Kidney epithelial cell (primary cell): ENCODE measurements around the gene DAPK2. TPM values are rescaled to one million over a fixed set of nuclear protein-coding genes. Genes with fewer than 3 reads are reported as not detected.

Experiments used
- DNase-seq: peaks from one replicate; pipeline ENCODE4 v3.0.0-alpha.2; 2010; ENCODE audit warnings: low read depth
- H3K27me3 ChIP-seq: 2 replicates; pipeline ENCODE4 v1.6.0; 2011; ENCODE audit warnings: low read length; ENCODE audit not compliant: control insufficient read depth, insufficient read depth
- H3K36me3 ChIP-seq: 2 replicates; pipeline ENCODE4 v1.5.1; 2011; ENCODE audit warnings: low read length; ENCODE audit not compliant: control insufficient read depth, insufficient read depth
- H3K4me3 ChIP-seq: 2 replicates; pipeline ENCODE4 v1.5.1; 2011; ENCODE audit warnings: low read depth, mild to moderate bottlenecking, control low read depth, low read length
- CTCF ChIP-seq: IDR thresholded peaks from 2 replicates; pipeline ENCODE4 v1.5.1; 2011; ENCODE audit warnings: mild to moderate bottlenecking, moderate library complexity, low read length, control low read depth, inconsistent platforms; ENCODE audit not compliant: insufficient read depth, poor library complexity, severe bottlenecking
- total RNA-seq: library from RNA; depleted of rRNA; stranded (reverse); fragments of >200 nt; gene quantifications from 2 replicates; pipeline ENCODE4 v1.2.3, GENCODE V29; 2015

The DAPK2 gene
- total RNA-seq, 1 donor from 2014 or later: 0.21 TPM

GRCh38 chr15:63915209-63915872, 130.9 kb downstream of the DAPK2 start:
- no peak for DNase-seq
- Histone ChIP-seq H3K4me3 (no peak overlapping the region), H3K27me3 (peaks cover 2% of the 10 kb centered on the region), H3K36me3 (no peaks in the 10 kb centered on the region)
- TF ChIP-seq CTCF: no peak

DNA sequence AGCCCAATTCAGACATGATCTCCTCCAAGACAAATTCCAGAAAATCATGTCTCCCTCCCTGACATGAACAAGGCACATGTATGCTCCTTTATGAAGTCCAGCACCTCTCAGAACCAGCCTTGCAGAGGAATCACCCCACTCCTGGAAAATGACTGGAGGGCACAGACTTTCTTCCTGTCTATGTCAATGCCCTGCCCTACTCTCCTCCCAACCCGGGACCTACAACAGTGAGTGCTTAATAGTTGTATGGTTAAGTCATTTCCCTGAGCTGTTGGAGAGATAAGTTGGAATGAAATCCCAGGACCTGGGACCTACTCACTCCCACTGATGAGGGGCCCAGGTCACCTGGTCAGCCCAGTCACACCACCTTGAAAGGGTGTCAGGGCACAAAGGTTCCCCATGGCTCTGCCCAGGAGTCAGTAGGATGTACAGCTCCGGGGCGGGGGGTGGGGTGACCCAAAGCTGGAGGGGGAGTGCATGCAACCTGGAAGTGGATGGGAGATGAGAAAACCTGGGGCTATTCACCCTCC, 132.4 kb downstream of the DAPK2 start:
- DNase-seq: no peak
- TF ChIP-seq CTCF: no peak
- Histone ChIP-seq H3K4me3 (no peak overlapping the region), H3K27me3 (peaks cover 2% of the 10 kb centered on the region), H3K36me3 (no peaks in the 10 kb centered on the region)

DNA sequence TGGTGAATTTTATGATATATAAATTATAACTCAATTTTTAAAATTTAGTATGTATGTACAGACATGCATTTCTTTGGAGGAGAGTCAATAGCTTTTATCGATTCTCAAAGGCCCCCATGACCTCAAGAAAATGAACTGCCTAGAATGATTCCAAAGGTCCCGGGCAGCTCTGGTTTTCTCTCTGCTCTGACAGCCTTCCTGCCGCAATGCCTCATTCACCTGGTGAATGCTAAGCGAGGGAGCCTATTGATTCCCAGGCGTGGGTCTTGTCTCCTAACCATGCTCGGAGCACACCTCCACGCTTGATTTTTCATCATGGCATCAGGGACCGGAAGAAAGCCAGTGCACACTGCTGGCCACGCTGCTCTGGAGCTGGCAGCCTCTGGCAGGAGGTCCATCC, 132.9 kb downstream of the DAPK2 start:
- peaks cover 2% of the 10 kb centered on the region for H3K27me3 ChIP-seq
- H3K4me3 ChIP-seq: no peak overlapping the region
- no peaks in the 10 kb centered on the region for H3K36me3 ChIP-seq
- TF ChIP-seq CTCF: no peak
- no peak for DNase-seq

GRCh38 chr15:63912061-63912615, 134.1 kb downstream of the DAPK2 start:
- H3K4me3 ChIP-seq: no peak overlapping the region
- no peak for DNase-seq
- no peaks in the 10 kb centered on the region for H3K36me3 ChIP-seq
- no peak for TF ChIP-seq CTCF
- peaks cover 2% of the 10 kb centered on the region for H3K27me3 ChIP-seq

- no peak for TF ChIP-seq CTCF
- Histone ChIP-seq H3K4me3 (no peak overlapping the region), H3K36me3 (no peaks in the 10 kb centered on the region), H3K27me3 (peaks cover 2% of the 10 kb centered on the region)
- no peak for DNase-seq
Observed at GRCh38 chr15:63911160-63911559, 135.1 kb downstream of the DAPK2 start.
